ENCODE results near the gene RRP9. TPM values are rescaled to one million over a fixed set of nuclear protein-coding genes. Genes with fewer than 3 reads are reported as not detected.

The RRP9 gene
- total RNA-seq, 3 donors from 2014 or later (not counting 1 experiment from before 2014, with no cell fraction given), result 11.2 to 13.0 (median 12.7) TPM

DNA sequence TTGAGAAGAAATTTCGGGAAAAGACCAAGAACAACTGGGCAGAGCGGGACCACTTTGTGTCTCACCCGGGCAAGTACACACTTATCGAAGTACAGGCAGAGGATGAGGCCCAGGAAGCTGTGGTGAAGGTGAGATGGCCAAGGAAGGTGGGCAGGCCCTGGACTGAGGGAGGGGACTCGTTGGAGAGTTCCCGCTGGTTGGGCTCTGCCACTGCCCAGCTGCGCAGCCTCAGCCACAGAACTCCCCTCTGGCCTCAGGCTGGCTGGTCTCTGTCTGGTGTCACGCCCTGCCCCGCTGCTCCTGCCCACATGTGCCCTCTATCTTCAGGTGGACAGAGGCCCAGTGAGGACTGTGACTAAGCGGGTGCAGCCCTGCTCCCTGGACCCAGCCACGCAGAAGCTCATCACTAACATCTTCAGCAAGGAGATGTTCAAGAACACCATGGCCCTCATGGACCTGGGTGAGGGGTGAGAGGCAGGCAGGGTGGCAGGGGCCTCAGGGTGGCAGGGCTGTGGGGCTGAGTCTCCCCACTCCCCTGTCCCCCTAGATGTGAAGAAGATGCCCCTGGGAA is 2.8 kb upstream of the RRP9 start:
- 82% methylated on average over 11 of the region's 11 CpGs for WGBS (ENCODE audit: insufficient coverage)
- Mint-ChIP-seq H3K27ac (peak overlapping the region in 1 of 2 donors; percentile 42), H3K27me3 (ENCODE audit: low read depth in 2 of 2) (no peaks in the 10 kb centered on the region), H3K4me3 (no peak overlapping the region), H3K9me3 (no peaks in the 10 kb centered on the region), H3K4me1 (peaks cover 22 to 39% of the 10 kb centered on the region in 2 donors), H3K36me3 (no peaks in the 10 kb centered on the region)
- intact Hi-C loops (cut with micrococcal nuclease), result loop anchor here (5.0 kb wide), 1 partner anchor 277 kb away; no protein-coding TSS in a partner anchor
- Histone ChIP-seq H3K9me3 (ENCODE audit: control insufficient read depth, insufficient read depth, low read length) (no peaks in the 10 kb centered on the region), H3K27ac (ENCODE audit: low read length) (no peak overlapping the region), H3K27me3 (ENCODE audit: control insufficient read depth, insufficient read depth, low read length) (no peaks in the 10 kb centered on the region), H3K4me1 (ENCODE audit: control insufficient read depth, insufficient read depth, low read length) (peaks cover 32% of the 10 kb centered on the region), H3K4me3 (ENCODE audit: low read length) (no peak overlapping the region), H3K36me3 (ENCODE audit: control insufficient read depth, insufficient read depth, low read length) (no peaks in the 10 kb centered on the region)
- TF ChIP-seq, protein P1, sequence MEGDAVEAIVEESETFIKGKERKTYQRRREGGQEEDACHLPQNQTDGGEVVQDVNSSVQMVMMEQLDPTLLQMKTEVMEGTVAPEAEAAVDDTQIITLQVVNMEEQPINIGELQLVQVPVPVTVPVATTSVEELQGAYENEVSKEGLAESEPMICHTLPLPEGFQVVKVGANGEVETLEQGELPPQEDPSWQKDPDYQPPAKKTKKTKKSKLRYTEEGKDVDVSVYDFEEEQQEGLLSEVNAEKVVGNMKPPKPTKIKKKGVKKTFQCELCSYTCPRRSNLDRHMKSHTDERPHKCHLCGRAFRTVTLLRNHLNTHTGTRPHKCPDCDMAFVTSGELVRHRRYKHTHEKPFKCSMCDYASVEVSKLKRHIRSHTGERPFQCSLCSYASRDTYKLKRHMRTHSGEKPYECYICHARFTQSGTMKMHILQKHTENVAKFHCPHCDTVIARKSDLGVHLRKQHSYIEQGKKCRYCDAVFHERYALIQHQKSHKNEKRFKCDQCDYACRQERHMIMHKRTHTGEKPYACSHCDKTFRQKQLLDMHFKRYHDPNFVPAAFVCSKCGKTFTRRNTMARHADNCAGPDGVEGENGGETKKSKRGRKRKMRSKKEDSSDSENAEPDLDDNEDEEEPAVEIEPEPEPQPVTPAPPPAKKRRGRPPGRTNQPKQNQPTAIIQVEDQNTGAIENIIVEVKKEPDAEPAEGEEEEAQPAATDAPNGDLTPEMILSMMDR (IDR thresholded peaks at IDR 0.05), result no peak
- no peak for ATAC-seq
- no peak for DNase-seq

DNA sequence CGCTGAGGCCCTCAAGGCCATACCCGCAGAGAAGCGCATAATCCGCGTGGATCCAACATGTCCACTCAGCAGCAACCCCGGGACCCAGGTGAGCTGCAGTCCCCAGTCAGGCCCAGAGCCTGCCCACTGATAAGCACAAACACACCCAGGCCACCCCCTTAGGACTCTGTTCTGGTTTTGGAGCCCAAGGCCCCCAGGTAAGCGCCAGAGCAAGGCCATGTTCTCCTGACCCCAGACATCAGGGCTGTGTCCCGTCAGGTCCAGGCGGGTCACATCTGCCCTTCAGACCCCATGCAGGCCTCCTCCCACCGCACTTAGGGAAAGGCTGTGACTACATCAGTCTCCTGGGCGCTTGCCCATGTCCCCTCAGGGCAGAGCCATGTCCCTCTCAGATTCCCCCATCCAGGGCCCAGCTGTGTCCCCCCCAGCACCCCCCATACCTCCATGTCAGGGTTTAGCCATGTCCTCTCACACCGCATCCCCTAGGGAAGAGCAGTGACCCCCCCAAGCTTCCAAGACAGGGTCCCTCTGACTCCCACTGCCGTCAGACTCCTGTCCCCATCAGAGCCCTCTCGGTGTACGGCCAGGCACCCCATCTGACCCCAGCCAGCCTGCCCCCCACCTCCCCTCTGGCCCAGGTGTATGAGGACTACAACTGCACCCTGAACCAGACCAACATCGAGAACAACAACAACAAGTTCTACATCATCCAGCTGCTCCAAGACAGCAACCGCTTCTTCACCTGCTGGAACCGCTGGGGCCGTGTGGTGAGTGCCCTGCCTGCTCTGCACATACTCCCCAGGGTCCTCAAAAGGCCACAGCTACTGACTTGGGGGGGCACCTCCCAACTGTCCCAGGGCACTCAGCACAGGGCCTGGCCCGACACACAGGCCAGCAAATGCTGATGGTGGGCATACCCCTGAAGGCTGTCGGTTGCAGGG is 2.0 kb upstream of the RRP9 start:
- no peaks in the 10 kb centered on the region for H3K36me3 Mint-ChIP-seq
- peaks cover 2% of the 10 kb centered on the region for H3K36me3 ChIP-seq (ENCODE audit: control insufficient read depth, insufficient read depth, low read length)
- no peaks in the 10 kb centered on the region for H3K9me3 Mint-ChIP-seq
- 98% methylated on average over 21 of the region's 21 CpGs for WGBS (ENCODE audit: insufficient coverage)
- H3K4me1 Mint-ChIP-seq, result peaks cover 22 to 45% of the 10 kb centered on the region in 2 donors
- no peaks in the 10 kb centered on the region for H3K27me3 Mint-ChIP-seq (ENCODE audit: low read depth in 2 of 2)
- H3K27ac Mint-ChIP-seq, result peak overlapping the region in 1 of 2 donors; percentile 88
- H3K9me3 ChIP-seq (ENCODE audit: control insufficient read depth, insufficient read depth, low read length), result no peaks in the 10 kb centered on the region
- H3K4me3 Mint-ChIP-seq, result peak overlapping the region; percentile 31
- ATAC-seq, result no peak
- no peaks in the 10 kb centered on the region for H3K27me3 ChIP-seq (ENCODE audit: control insufficient read depth, insufficient read depth, low read length)
- H3K4me1 ChIP-seq (ENCODE audit: control insufficient read depth, insufficient read depth, low read length), result peaks cover 32% of the 10 kb centered on the region
- TF ChIP-seq, protein P1 (IDR thresholded peaks at IDR 0.05), result no peak
- no peak for DNase-seq
- H3K27ac ChIP-seq (ENCODE audit: low read length), result no peak overlapping the region
- H3K4me3 ChIP-seq (ENCODE audit: low read length), result no peak overlapping the region
- intact Hi-C loops (cut with micrococcal nuclease), result loop anchor here (2.0 to 5.0 kb wide), 3 partner anchors 113 to 276 kb away; partner anchors contain the start of genes DUSP7 and POC1A

DNA sequence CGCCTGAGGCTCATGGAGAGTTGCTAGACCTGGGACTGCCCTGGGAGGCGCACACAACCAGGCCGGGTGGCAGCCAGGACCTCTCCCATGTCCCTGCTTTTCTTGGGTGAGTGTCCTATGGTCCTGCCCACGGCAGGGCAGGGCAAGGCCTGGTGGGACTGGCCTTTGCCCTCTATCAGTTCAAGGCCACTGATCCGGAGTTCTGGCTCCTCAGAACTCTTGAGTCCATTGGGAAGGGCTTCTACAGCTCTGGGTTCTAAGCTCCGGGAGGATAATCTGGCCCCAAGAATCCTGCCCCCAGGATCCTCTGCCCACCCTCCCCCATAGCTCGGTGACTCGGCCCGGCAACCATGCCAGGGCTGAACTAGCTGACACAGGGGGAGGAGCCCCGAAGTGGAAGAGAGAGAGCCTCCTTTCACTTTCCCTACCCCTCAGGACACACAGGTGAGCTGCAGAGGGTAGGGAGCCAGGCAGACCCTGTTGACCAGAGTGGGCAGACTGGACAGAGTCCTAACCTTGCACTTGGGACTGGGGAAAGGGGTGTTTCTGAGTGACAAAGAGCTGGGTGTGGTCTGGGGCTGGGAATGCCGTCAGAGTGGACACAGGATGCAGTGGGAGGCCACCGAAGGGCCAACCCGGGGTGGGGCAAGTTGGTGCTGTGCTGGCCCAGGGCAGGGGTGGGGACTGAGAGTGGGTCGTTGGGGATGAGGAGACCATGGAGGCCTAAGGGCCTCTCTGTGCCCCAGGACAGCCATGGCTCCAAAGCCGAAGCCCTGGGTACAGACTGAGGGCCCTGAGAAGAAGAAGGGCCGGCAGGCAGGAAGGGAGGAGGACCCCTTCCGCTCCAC is 1.1 kb upstream of the RRP9 start:
- no peak for ATAC-seq
- peak overlapping the region; percentile 97 for H3K4me3 Mint-ChIP-seq
- H3K4me3 ChIP-seq (ENCODE audit: low read length), result peak overlapping the region; percentile 77
- TF ChIP-seq, protein P1 (IDR thresholded peaks at IDR 0.05), result no peak
- H3K36me3 ChIP-seq (ENCODE audit: control insufficient read depth, insufficient read depth, low read length), result peaks cover 8% of the 10 kb centered on the region
- H3K9me3 Mint-ChIP-seq, result no peaks in the 10 kb centered on the region
- peak; percentile 33 to 69 for DNase-seq
- WGBS (ENCODE audit: insufficient coverage), result 53% methylated on average over 17 of the region's 17 CpGs
- intact Hi-C loops (cut with micrococcal nuclease), result loop anchor here (1.0 to 5.0 kb wide), 7 partner anchors 31 to 276 kb away; partner anchors contain the start of genes ABHD14B, DUSP7, POC1A and RPL29
- H3K4me1 ChIP-seq (ENCODE audit: control insufficient read depth, insufficient read depth, low read length), result peaks cover 32% of the 10 kb centered on the region
- no peaks in the 10 kb centered on the region for H3K36me3 Mint-ChIP-seq
- no peaks in the 10 kb centered on the region for H3K27me3 Mint-ChIP-seq (ENCODE audit: low read depth in 2 of 2)
- H3K27ac Mint-ChIP-seq, result peak overlapping the region; percentile 79 to 88
- no peaks in the 10 kb centered on the region for H3K27me3 ChIP-seq (ENCODE audit: control insufficient read depth, insufficient read depth, low read length)
- peaks cover 22 to 51% of the 10 kb centered on the region in 2 donors for H3K4me1 Mint-ChIP-seq
- H3K9me3 ChIP-seq (ENCODE audit: control insufficient read depth, insufficient read depth, low read length), result no peaks in the 10 kb centered on the region
- H3K27ac ChIP-seq (ENCODE audit: low read length), result peak overlapping the region; percentile 87
